ENCODE results near the gene PRRC2B. TPM values are rescaled to one million over a fixed set of nuclear protein-coding genes. Genes with fewer than 3 reads are reported as not detected.

Gene PRRC2B
- total and polyA plus RNA-seq, 2 of the 8 experiments (the other 6 are each of a cell fraction or from before 2014, with no cell fraction given), result 37.3 to 249 TPM

- TF ChIP-seq CTCF (IDR thresholded peaks at IDR 0.05; ENCODE audit: control extremely low read depth in 1 of 3, insufficient read depth in 1 of 3, low read depth in 1 of 3, low read length in 3 of 3), result no peak
- TF ChIP-seq RFX5 (IDR thresholded peaks at IDR 0.05; ENCODE audit: borderline replicate concordance, low read depth, low read length), result no peak
- TF ChIP-seq RAD21 (IDR thresholded peaks at IDR 0.05 in 1 of 2, conservative IDR thresholded peaks at IDR 0.05 in 1 of 2; ENCODE audit: low read depth in 2 of 2, low read length in 2 of 2), result no peak
- no peak for TF ChIP-seq ZNF274 (IDR thresholded peaks at IDR 0.05; ENCODE audit: borderline replicate concordance, extremely low read depth, low read length)
Measured at GRCh38 chr9:131367450-131367849, 26.4 kb upstream of the PRRC2B start (continued).

All from H1 (cell line).